Activated naive CD8-positive, alpha-beta T cell treated with anti-CD3 and anti-CD28 coated beads, Interleukin-2, amount 10 ng/mL, durations not matched to agents 7 days and 5 days (primary cell): ENCODE results near the gene GATA3. TPM values are rescaled to one million over a fixed set of nuclear protein-coding genes. Genes with fewer than 3 reads are reported as not detected.

Experiments used
- ATAC-seq: fragments of 150-1000 bp; cut with Tn5 transposase; one replicate; pipeline ENCODE4 v1.10.0; 2021; ENCODE audit warnings: low read depth, moderate library complexity
- POLR2A ChIA-PET: fragments of 350-600 bp; sonication (Branson Sonifier 250); formaldehyde crosslinking; loops from one replicate; lab custom pipeline; 2021; ENCODE audit warnings: antibody characterized with exemption; lab: Charles Lee
- DNase-seq: peaks from one replicate; pipeline ENCODE4 v3.0.0; 2021
- H3K27ac Mint-ChIP-seq: one replicate; pipeline ENCODE4 v1.8.0; 2022; ENCODE audit warnings: mild to moderate bottlenecking, mixed read lengths
- H3K27me3 Mint-ChIP-seq: one replicate; pipeline ENCODE4 v1.8.0; 2022; ENCODE audit warnings: mild to moderate bottlenecking, moderate library complexity, mixed read lengths
- H3K36me3 Mint-ChIP-seq: one replicate; pipeline ENCODE4 v1.8.0; 2021; ENCODE audit warnings: mild to moderate bottlenecking, mixed read lengths
- H3K4me1 Mint-ChIP-seq: one replicate; pipeline ENCODE4 v1.8.0; 2021; ENCODE audit warnings: mixed read lengths
- H3K4me3 Mint-ChIP-seq: one replicate; pipeline ENCODE4 v1.8.0; 2022; ENCODE audit warnings: mild to moderate bottlenecking, moderate library complexity, mixed read lengths
- H3K9me3 Mint-ChIP-seq: one replicate; pipeline ENCODE4 v1.8.0; 2021; ENCODE audit warnings: mixed read lengths
- total RNA-seq, 2 experiments: library from RNA; stranded (reverse); gene quantifications; one replicate each; pipeline ENCODE4 v1.2.3, GENCODE V29; 2021

Gene GATA3
- total RNA-seq, 2 experiments from 2014 or later = 48.3 to 49.1 TPM

- no peak for DNase-seq
- peaks cover 7% of the 10 kb centered on the region for H3K36me3 Mint-ChIP-seq
- peak overlapping the region; percentile 79 for H3K27ac Mint-ChIP-seq
- peak overlapping the region; percentile 37 for H3K4me3 Mint-ChIP-seq
- POLR2A ChIA-PET = no interaction called here
- H3K9me3 Mint-ChIP-seq = no peaks in the 10 kb centered on the region
- H3K27me3 Mint-ChIP-seq = no peaks in the 10 kb centered on the region
- peaks cover 24% of the 10 kb centered on the region for H3K4me1 Mint-ChIP-seq
- peak; percentile 99 for ATAC-seq
Measured at GRCh38 chr10:8088504-8088903, 34.0 kb downstream of the GATA3 start.

- DNase-seq (no peak), ATAC-seq (no peak)
- POLR2A ChIA-PET = interaction anchor here (0.8 kb wide), 1 partner anchor 12 kb away, joined by 3 read pairs; no protein-coding TSS in a partner anchor
- H3K36me3 Mint-ChIP-seq = peaks cover 9% of the 10 kb centered on the region
- H3K4me1 Mint-ChIP-seq = peaks cover 24% of the 10 kb centered on the region
- H3K9me3 Mint-ChIP-seq = no peaks in the 10 kb centered on the region
- no peaks in the 10 kb centered on the region for H3K27me3 Mint-ChIP-seq
- no peak overlapping the region for H3K4me3 Mint-ChIP-seq
- no peak overlapping the region for H3K27ac Mint-ChIP-seq
Measured at GRCh38 chr10:8092428-8092827, 37.9 kb downstream of the GATA3 start.

GRCh38 chr10:8095959-8096358 is 41.5 kb downstream of the GATA3 start:
- peaks cover 8% of the 10 kb centered on the region for H3K4me1 Mint-ChIP-seq
- no peaks in the 10 kb centered on the region for H3K27me3 Mint-ChIP-seq
- no peak overlapping the region for H3K4me3 Mint-ChIP-seq
- POLR2A ChIA-PET = interaction anchor here (0.7 kb wide), 1 partner anchor 162 kb away, joined by 3 read pairs; no protein-coding TSS in a partner anchor
- H3K27ac Mint-ChIP-seq = no peak overlapping the region
- peaks cover 6% of the 10 kb centered on the region for H3K36me3 Mint-ChIP-seq
- DNase-seq = no peak
- H3K9me3 Mint-ChIP-seq = no peaks in the 10 kb centered on the region
- ATAC-seq = no peak

DNA sequence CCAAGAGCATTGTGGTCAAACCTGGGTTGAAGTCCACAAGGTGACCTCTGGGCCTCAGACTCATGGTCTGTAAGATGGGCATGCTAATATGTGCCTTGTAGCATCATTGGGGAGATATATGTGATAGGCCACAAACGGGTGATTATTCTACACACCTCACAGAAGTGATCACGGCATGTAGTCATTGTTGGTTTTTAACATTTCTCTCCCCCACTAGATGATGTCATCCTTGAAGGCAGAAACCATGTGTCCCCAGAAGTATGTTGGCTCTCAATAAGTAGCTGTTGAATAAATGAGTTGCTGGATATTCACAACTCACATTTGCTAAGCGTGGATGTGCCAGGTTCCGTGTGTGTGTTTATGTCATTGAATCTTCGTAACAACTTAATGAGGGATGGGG is 42.4 kb downstream of the GATA3 start:
- no peak overlapping the region for H3K27ac Mint-ChIP-seq
- H3K4me1 Mint-ChIP-seq = peaks cover 8% of the 10 kb centered on the region
- H3K36me3 Mint-ChIP-seq = peaks cover 6% of the 10 kb centered on the region
- no peak overlapping the region for H3K4me3 Mint-ChIP-seq
- DNase-seq (no peak), ATAC-seq (no peak)
- peaks cover 2% of the 10 kb centered on the region for H3K27me3 Mint-ChIP-seq
- no peaks in the 10 kb centered on the region for H3K9me3 Mint-ChIP-seq
- POLR2A ChIA-PET = interaction anchor here (0.7 kb wide), 1 partner anchor 161 kb away, joined by 3 read pairs; no protein-coding TSS in a partner anchor

DNA sequence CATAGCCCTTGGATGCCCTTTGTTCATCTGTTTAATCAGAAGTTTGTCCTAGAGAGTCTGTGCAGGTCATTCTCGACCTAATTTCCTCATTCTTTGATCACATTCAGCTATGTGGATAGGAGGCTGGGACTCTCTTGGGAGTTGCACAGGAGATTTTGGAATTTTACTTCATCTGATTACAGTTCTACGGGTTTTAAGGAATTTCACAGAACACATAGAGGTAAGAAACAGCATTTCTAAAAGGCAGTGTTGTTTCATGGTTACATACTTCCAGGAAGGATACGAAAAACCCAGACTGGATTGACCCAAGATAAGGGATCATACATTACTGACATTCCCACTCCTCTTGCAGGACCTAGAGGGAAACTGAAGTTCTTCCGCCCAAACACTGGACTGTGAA is 45.9 kb downstream of the GATA3 start:
- H3K4me3 Mint-ChIP-seq = no peak overlapping the region
- no peak for ATAC-seq
- H3K27ac Mint-ChIP-seq = no peak overlapping the region
- DNase-seq = no peak
- H3K4me1 Mint-ChIP-seq = peaks cover 3% of the 10 kb centered on the region
- peaks cover 5% of the 10 kb centered on the region for H3K27me3 Mint-ChIP-seq
- POLR2A ChIA-PET = no interaction called here
- H3K36me3 Mint-ChIP-seq = peaks cover 4% of the 10 kb centered on the region
- no peaks in the 10 kb centered on the region for H3K9me3 Mint-ChIP-seq

DNA sequence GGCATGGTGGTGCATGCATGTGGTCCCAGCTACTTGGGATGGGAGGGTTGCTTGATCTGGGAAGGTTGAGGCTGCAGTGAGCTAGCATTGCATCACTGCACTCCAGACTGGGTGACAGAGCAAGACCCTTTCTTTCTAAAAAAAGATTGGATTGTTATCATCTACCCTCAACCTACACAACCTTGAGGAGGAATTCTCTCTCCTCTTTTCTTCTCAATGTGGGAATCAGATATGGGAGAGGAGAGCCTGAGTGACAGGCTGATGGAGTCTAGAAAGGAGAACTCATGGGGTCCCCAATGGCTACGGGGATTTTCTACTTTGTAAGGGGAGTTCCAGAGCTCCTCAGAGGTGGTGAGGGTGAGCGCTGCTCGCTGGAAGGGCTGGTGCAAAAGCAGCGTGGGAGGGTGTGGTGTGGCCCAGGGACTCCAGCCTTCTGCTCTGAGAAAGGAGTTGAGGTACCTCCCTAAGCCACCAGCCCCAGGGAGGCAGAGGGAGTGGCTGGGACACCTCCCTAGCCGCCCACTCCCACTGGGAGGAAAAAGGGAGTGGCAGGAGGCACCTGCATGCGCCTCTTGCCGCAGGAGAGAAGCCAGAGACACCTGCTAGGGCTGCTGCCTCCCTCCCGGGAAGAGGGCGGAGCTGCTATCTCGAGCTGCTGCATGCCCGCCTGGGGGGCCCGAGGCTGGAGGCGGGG is 48.4 kb downstream of the GATA3 start:
- DNase-seq = no peak
- Mint-ChIP-seq H3K27me3 (peaks cover 7% of the 10 kb centered on the region), H3K4me3 (no peak overlapping the region), H3K27ac (no peak overlapping the region), H3K36me3 (no peaks in the 10 kb centered on the region), H3K4me1 (no peaks in the 10 kb centered on the region), H3K9me3 (no peaks in the 10 kb centered on the region)
- POLR2A ChIA-PET = interaction anchor here (1.0 kb wide), 1 partner anchor 11 kb away, joined by 3 read pairs; no protein-coding TSS in a partner anchor
- no peak for ATAC-seq

DNA sequence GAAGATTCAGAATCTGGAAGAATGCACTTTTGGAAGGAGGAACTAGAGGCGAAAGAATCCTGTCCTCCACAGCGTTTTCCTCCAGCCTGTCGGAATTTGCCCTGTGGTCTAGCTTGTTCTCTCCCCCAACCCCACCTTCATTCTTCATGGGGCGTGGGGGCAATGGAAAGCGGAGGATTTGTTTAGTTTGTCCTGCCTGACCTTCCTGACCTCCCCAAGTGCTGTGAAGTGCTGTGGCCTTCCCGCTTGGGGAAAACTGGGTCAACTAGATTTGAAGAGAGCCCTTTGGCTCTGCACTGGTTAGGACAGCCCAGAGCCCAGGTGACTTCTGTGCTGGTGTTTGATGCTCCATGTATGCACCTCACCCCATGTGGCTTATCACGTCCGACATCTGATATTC is 49.1 kb downstream of the GATA3 start:
- Mint-ChIP-seq H3K4me3 (no peak overlapping the region), H3K36me3 (no peaks in the 10 kb centered on the region), H3K27me3 (peaks cover 7% of the 10 kb centered on the region), H3K9me3 (no peaks in the 10 kb centered on the region), H3K4me1 (no peaks in the 10 kb centered on the region), H3K27ac (no peak overlapping the region)
- POLR2A ChIA-PET = no interaction called here
- no peak for DNase-seq
- ATAC-seq = no peak

DNA sequence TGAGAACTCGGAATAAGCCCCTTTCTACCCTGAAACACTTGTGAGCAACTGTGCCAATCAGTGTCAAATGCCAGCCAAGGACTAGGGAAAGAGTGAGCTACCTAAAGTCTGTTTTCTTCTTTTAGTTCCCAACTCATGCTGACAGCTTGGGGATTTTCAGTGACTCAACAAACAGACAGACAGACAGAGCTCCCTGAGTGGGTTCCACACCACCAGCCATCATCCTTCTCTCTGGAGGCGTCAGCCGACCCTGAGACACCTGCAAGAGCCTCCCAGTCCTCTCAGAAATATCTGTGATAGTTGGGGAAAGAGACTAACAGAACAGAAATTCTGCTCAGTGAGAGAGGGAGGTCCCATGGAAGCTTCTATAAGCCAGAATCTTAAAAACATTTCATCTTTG is 49.5 kb downstream of the GATA3 start:
- Mint-ChIP-seq H3K4me3 (no peak overlapping the region), H3K36me3 (no peaks in the 10 kb centered on the region), H3K27me3 (peaks cover 7% of the 10 kb centered on the region), H3K27ac (no peak overlapping the region), H3K4me1 (no peaks in the 10 kb centered on the region), H3K9me3 (no peaks in the 10 kb centered on the region)
- no peak for ATAC-seq
- POLR2A ChIA-PET = interaction anchor here (0.6 kb wide), 1 partner anchor 26 kb away, joined by 3 read pairs; no protein-coding TSS in a partner anchor
- no peak for DNase-seq

DNA sequence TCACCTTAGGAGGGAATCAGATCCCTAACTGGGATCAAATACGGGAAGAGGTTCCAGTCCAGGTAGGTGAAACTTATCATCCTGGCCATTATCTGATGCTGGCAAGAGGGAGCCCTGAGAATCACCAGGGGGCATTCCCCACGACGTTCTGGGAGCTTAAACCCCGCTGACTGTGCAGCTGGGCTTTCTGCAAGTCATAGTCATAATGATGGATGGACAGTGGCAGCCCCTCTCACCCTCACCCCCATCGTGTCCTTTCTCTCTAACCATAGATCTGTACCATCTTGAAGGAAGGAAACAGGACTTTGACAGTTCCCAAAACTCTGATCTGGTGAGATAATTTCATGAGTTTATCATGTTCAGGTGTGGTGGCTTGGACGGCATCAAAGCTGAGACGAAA is 50.2 kb downstream of the GATA3 start:
- no peaks in the 10 kb centered on the region for H3K36me3 Mint-ChIP-seq
- no peak for ATAC-seq
- peaks cover 8% of the 10 kb centered on the region for H3K27me3 Mint-ChIP-seq
- no peak overlapping the region for H3K4me3 Mint-ChIP-seq
- H3K9me3 Mint-ChIP-seq = no peaks in the 10 kb centered on the region
- H3K4me1 Mint-ChIP-seq = no peaks in the 10 kb centered on the region
- POLR2A ChIA-PET = interaction anchor here (0.6 kb wide), 1 partner anchor 26 kb away, joined by 3 read pairs; no protein-coding TSS in a partner anchor
- no peak for DNase-seq
- no peak overlapping the region for H3K27ac Mint-ChIP-seq

GRCh38 chr10:8105932-8106331 is 51.4 kb downstream of the GATA3 start:
- H3K4me1 Mint-ChIP-seq = no peaks in the 10 kb centered on the region
- no peaks in the 10 kb centered on the region for H3K9me3 Mint-ChIP-seq
- POLR2A ChIA-PET = interaction anchor here (1.5 kb wide), 1 partner anchor 297 kb away, joined by 3 read pairs; no protein-coding TSS in a partner anchor
- ATAC-seq (no peak), DNase-seq (no peak)
- no peak overlapping the region for H3K4me3 Mint-ChIP-seq
- peaks cover 8% of the 10 kb centered on the region for H3K27me3 Mint-ChIP-seq
- H3K27ac Mint-ChIP-seq = peak overlapping the region; percentile 10
- no peaks in the 10 kb centered on the region for H3K36me3 Mint-ChIP-seq

DNA sequence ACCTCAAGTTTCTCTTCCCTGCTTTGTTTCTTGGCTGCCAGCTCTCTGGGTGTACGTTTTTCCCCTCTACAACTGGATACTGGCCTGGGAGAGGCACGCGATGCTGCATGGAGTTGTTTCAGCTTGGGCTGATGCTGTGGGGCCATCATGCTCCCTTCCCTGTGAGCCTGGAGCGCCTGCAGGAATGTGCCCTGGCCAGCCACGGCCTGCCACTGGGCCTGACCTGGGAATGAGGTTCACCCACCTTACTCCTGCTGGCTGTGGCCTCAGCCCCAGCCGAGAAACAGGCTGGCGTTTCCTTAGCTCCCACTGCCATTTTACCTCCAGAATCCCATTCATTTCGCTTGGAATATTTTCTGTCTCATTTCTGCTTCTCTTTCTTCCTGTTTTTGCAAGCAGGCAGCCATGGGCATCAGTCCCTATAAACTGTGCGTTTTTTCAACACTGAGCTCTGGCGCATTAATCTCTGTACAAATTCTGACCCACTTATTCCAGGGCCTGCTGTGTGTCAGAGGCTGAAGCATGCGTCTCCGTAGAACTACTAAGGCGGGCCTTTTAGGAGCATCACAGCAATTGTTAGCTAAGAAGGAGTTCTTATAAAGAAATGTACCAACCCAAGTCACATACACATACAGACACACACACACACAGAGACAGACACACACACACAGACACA is 57.9 kb downstream of the GATA3 start:
- ATAC-seq (no peak), DNase-seq (no peak)
- H3K27me3 Mint-ChIP-seq = peaks cover 5% of the 10 kb centered on the region
- no peak overlapping the region for H3K4me3 Mint-ChIP-seq
- no peaks in the 10 kb centered on the region for H3K9me3 Mint-ChIP-seq
- H3K36me3 Mint-ChIP-seq = no peaks in the 10 kb centered on the region
- H3K4me1 Mint-ChIP-seq = peaks cover 2% of the 10 kb centered on the region
- POLR2A ChIA-PET = interaction anchor here (0.6 kb wide), 1 partner anchor 21 kb away, joined by 3 read pairs; no protein-coding TSS in a partner anchor
- H3K27ac Mint-ChIP-seq = no peak overlapping the region

- Mint-ChIP-seq H3K4me1 (peaks cover 2% of the 10 kb centered on the region), H3K27me3 (peaks cover 5% of the 10 kb centered on the region), H3K27ac (no peak overlapping the region), H3K9me3 (no peaks in the 10 kb centered on the region), H3K36me3 (no peaks in the 10 kb centered on the region), H3K4me3 (no peak overlapping the region)
- POLR2A ChIA-PET = no interaction called here
- DNase-seq (no peak), ATAC-seq (no peak)
Measured at GRCh38 chr10:8112942-8113442, 58.5 kb downstream of the GATA3 start.

DNA sequence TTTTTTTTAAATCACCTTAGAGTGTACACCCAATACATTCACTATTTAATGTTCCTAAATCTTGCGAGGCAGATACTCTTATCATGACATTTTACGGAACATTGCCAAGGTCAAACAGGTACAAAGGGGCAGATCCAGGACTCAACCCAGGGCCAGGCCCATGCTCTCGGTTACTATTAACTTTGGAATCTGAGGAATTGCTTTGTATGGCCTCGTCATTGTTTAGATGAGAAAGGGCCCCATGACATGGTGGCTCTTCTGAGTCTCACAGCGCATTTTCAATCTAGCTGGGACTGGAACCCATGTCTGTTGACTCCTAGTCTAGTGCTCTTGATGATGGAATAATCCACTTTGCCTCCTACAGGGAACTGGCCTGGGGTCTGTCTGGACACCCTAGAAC is 59.1 kb downstream of the GATA3 start:
- Mint-ChIP-seq H3K27me3 (peaks cover 5% of the 10 kb centered on the region), H3K4me3 (no peak overlapping the region), H3K27ac (no peak overlapping the region), H3K4me1 (peaks cover 4% of the 10 kb centered on the region), H3K36me3 (no peaks in the 10 kb centered on the region), H3K9me3 (no peaks in the 10 kb centered on the region)
- ATAC-seq (no peak), DNase-seq (no peak)
- POLR2A ChIA-PET = interaction anchor here (1.0 kb wide), 1 partner anchor 11 kb away, joined by 3 read pairs; no protein-coding TSS in a partner anchor
